HG02885 (cell line): ENCODE results near the gene PTGER1.
"Not testable (repeated sequence)": the region's sequence is repeated elsewhere in the genome, so short reads cannot be mapped to it uniquely, and the experiment has no call there.

Experiments
- ATAC-seq: cut with Tn5 transposase; IDR thresholded peaks from one replicate; pipeline ENCODE4 v1.9.1; 2021; ENCODE audit warnings: mild to moderate bottlenecking; ENCODE audit not compliant: unreplicated experiment, poor library complexity

Gene PTGER1

GRCh38 chr19:14475251-14476073, at the start of gene PTGER1:
Gene PTGER1 (minus strand): TSS chr19:14475354. CDS start chr19:14474320, 1,034 bp downstream.
- ATAC-seq, result no peak

GRCh38 chr19:14520543-14520942, 45.4 kb upstream of the PTGER1 start:
- no peak for ATAC-seq

GRCh38 chr19:14519860-14520407, 44.8 kb upstream of the PTGER1 start:
- ATAC-seq, result no peak

- ATAC-seq, result no peak
Observed at GRCh38 chr19:14519245-14519859, 44.2 kb upstream of the PTGER1 start.

GRCh38 chr19:14517840-14518505, 42.8 kb upstream of the PTGER1 start, which contains the start of gene DNAJB1:
Gene DNAJB1 (minus strand): TSS chr19:14518397. CDS start chr19:14518349, 48 bp downstream.
- ATAC-seq, result peak; percentile 66

GRCh38 chr19:14517446-14517839, 42.3 kb upstream of the PTGER1 start:
- no peak for ATAC-seq

GRCh38 chr19:14516746-14517438, 41.7 kb upstream of the PTGER1 start:
- no peak for ATAC-seq

GRCh38 chr19:14516048-14516534, 40.9 kb upstream of the PTGER1 start:
- ATAC-seq, result no peak

GRCh38 chr19:14515501-14516047, 40.4 kb upstream of the PTGER1 start:
- no peak for ATAC-seq

GRCh38 chr19:14514215-14514863, 39.2 kb upstream of the PTGER1 start:
- ATAC-seq, result no peak

GRCh38 chr19:14512406-14512961, 37.3 kb upstream of the PTGER1 start:
- no peak for ATAC-seq

- ATAC-seq, result no peak
Observed at GRCh38 chr19:14511229-14511593, 36.1 kb upstream of the PTGER1 start.

GRCh38 chr19:14510311-14511228, 35.4 kb upstream of the PTGER1 start:
- ATAC-seq, result no peak

GRCh38 chr19:14507704-14508542, 32.8 kb upstream of the PTGER1 start:
- ATAC-seq, result no peak

- ATAC-seq, result no peak
Observed at GRCh38 chr19:14505488-14506239, 30.5 kb upstream of the PTGER1 start.

- not testable (repeated sequence) for ATAC-seq
Observed at GRCh38 chr19:14504575-14504974, 29.4 kb upstream of the PTGER1 start.
